ENCODE results near the gene GCN1.

Gene GCN1

GRCh38 chr12:120078868-120079267, 115.6 kb downstream of the GCN1 start:
- TF ChIP-seq CTCF (conservative IDR thresholded peaks at IDR 0.05; ENCODE audit: low read depth, low read length): no peak
- H4K20me1 ChIP-seq (ENCODE audit: insufficient read depth): no peaks in the 10 kb centered on the region
- H3K4me2 ChIP-seq: no peak overlapping the region
- no peak overlapping the region for H3K27ac ChIP-seq
- H3K4me3 ChIP-seq (IDR thresholded peaks at IDR 0.05; ENCODE audit: insufficient read depth, low read depth, low read length): no peak overlapping the region
- no peak overlapping the region for H2AFZ ChIP-seq (ENCODE audit: low read depth)
- H3K4me1 ChIP-seq (ENCODE audit: low read depth, poor library complexity, severe bottlenecking): no peaks in the 10 kb centered on the region
- H3K27me3 ChIP-seq (ENCODE audit: insufficient read depth, low read depth): no peaks in the 10 kb centered on the region
- no peak overlapping the region for H3K9ac ChIP-seq
- no peaks in the 10 kb centered on the region for H3K79me2 ChIP-seq (ENCODE audit: insufficient read depth, low read depth)
- no peaks in the 10 kb centered on the region for H3K36me3 ChIP-seq (ENCODE audit: insufficient read depth)

- no peaks in the 10 kb centered on the region for H4K20me1 ChIP-seq (ENCODE audit: insufficient read depth)
- no peak overlapping the region for H3K4me2 ChIP-seq
- H3K27ac ChIP-seq: no peak overlapping the region
- no peaks in the 10 kb centered on the region for H3K79me2 ChIP-seq (ENCODE audit: insufficient read depth, low read depth)
- H2AFZ ChIP-seq (ENCODE audit: low read depth): no peak overlapping the region
- no peaks in the 10 kb centered on the region for H3K27me3 ChIP-seq (ENCODE audit: insufficient read depth, low read depth)
- TF ChIP-seq CTCF (conservative IDR thresholded peaks at IDR 0.05; ENCODE audit: low read depth, low read length): no peak
- no peak overlapping the region for H3K9ac ChIP-seq
- H3K36me3 ChIP-seq (ENCODE audit: insufficient read depth): no peaks in the 10 kb centered on the region
- H3K4me3 ChIP-seq (IDR thresholded peaks at IDR 0.05; ENCODE audit: insufficient read depth, low read depth, low read length): no peak overlapping the region
- no peaks in the 10 kb centered on the region for H3K4me1 ChIP-seq (ENCODE audit: low read depth, poor library complexity, severe bottlenecking)
These were observed 117.3 kb downstream of the GCN1 start for GRCh38 chr12:120077260-120077659.

Data from KMS-11 (cell line).